H1 (cell line): Measurements from ENCODE around the gene ANKRD17.

Source experiments
- GTF2F1 ChIP-seq: IDR thresholded peaks from 2 replicates; pipeline ENCODE4 v1.6.1; 2012; ENCODE audit warnings: low read depth, low read length, improper control_type of control experiment, borderline replicate concordance
- HDAC2 ChIP-seq, 2 experiments: fragments of 300-600 bp in 1 of 2; sonication (generic) in 1 of 2; IDR thresholded peaks; 2 replicates each; pipeline ENCODE4 v1.6.1; 2011 to 2012; ENCODE audit warnings: low read depth in 2 of 2, low read length in 2 of 2, mild to moderate bottlenecking in 2 of 2, moderate library complexity in 2 of 2, borderline replicate concordance in 1 of 2, inconsistent platforms in 1 of 2
- JUN ChIP-seq: IDR thresholded peaks from 2 replicates; pipeline ENCODE4 v1.6.1; 2011; ENCODE audit warnings: low read depth, mild to moderate bottlenecking, improper control_type of control experiment, low read length
- JUND ChIP-seq: IDR thresholded peaks from 2 replicates; pipeline ENCODE4 v1.6.1; 2011; ENCODE audit warnings: mild to moderate bottlenecking, improper control_type of control experiment, low read length
- KDM5A ChIP-seq: fragments of 200-600 bp; IDR thresholded peaks from 2 replicates; pipeline ENCODE4 v1.7.1; 2012; ENCODE audit warnings: mild to moderate bottlenecking, low read length, inconsistent platforms, mixed read lengths
- NANOG ChIP-seq: IDR thresholded peaks from 2 replicates; pipeline ENCODE4 v1.6.1; 2011; ENCODE audit warnings: low read length, low read depth, mild to moderate bottlenecking, inconsistent platforms; ENCODE audit not compliant: insufficient read depth, poor library complexity, severe bottlenecking
- POLR2A ChIP-seq, 2 experiments: IDR thresholded peaks; 1 replicate in 1 of 2; 2 replicates in 1 of 2; pipeline ENCODE4 v1.6.1; 2011; ENCODE audit warnings: low read depth in 2 of 2, low read length in 2 of 2, mild to moderate bottlenecking in 2 of 2; ENCODE audit errors: control extremely low read depth in 1 of 2
- POLR2AphosphoS5 ChIP-seq: IDR thresholded peaks from 2 replicates; pipeline ENCODE4 v1.6.1; 2011; ENCODE audit warnings: low read depth, low read length
- RFX5 ChIP-seq: IDR thresholded peaks from 2 replicates; pipeline ENCODE4 v1.6.1; 2011; ENCODE audit warnings: low read depth, low read length, improper control_type of control experiment, borderline replicate concordance
- SP1 ChIP-seq: IDR thresholded peaks from 2 replicates; pipeline ENCODE4 v1.6.1; 2011; ENCODE audit warnings: low read depth, low read length
- TAF1 ChIP-seq: IDR thresholded peaks from 2 replicates; pipeline ENCODE4 v1.6.1; 2011; ENCODE audit warnings: mild to moderate bottlenecking, low read depth, low read length
- USF2 ChIP-seq: IDR thresholded peaks from 2 replicates; pipeline ENCODE4 v1.6.1; 2011; ENCODE audit warnings: low read length, improper control_type of control experiment
- TF ChIP-seq, protein P1 (sequence below), 3 experiments: IDR thresholded peaks; 1 replicate in 2 of 3; 2 replicates in 1 of 3; pipeline versions ENCODE4 v1.5.1 to v1.6.1; 2011; ENCODE audit warnings: low read length in 3 of 3, mild to moderate bottlenecking in 3 of 3, inconsistent platforms in 2 of 3, low read depth in 1 of 3, moderate library complexity in 1 of 3; ENCODE audit not compliant: insufficient read depth in 1 of 3; ENCODE audit errors: control extremely low read depth in 1 of 3
- TF ChIP-seq, protein P2 (sequence below): IDR thresholded peaks from 2 replicates; pipeline ENCODE4 v1.6.1; 2012; ENCODE audit warnings: inconsistent platforms

DNA sequence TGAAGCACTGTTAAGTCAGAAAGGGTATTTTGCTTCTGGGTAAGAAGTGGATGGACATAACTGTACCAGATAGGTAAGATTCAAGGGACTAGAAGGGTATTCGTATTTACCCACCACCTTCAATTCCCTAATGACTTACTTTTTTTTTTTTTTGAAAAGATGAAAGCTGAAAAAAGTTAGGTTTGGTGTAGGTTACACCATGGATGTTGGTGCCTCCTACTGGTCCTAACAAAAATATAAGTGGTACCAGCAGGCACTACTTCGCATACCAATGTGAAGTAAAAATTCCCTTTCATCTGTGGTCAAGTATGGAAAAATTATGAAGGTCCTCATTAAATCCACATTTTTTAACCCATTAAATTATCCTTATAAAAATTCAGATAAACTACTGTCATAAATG, 7.2 kb downstream of the ANKRD17 start:
- no peak for TF ChIP-seq KDM5A
- TF ChIP-seq, protein P1, sequence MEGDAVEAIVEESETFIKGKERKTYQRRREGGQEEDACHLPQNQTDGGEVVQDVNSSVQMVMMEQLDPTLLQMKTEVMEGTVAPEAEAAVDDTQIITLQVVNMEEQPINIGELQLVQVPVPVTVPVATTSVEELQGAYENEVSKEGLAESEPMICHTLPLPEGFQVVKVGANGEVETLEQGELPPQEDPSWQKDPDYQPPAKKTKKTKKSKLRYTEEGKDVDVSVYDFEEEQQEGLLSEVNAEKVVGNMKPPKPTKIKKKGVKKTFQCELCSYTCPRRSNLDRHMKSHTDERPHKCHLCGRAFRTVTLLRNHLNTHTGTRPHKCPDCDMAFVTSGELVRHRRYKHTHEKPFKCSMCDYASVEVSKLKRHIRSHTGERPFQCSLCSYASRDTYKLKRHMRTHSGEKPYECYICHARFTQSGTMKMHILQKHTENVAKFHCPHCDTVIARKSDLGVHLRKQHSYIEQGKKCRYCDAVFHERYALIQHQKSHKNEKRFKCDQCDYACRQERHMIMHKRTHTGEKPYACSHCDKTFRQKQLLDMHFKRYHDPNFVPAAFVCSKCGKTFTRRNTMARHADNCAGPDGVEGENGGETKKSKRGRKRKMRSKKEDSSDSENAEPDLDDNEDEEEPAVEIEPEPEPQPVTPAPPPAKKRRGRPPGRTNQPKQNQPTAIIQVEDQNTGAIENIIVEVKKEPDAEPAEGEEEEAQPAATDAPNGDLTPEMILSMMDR (IDR thresholded peaks at IDR 0.05; ENCODE audit: control extremely low read depth in 1 of 3, insufficient read depth in 1 of 3, low read depth in 1 of 3, low read length in 3 of 3), result peak in 1 of 3 experiments; percentile 25; a peak in 2 of 4 replicates
- no peak for TF ChIP-seq TAF1
- TF ChIP-seq, protein P2, sequence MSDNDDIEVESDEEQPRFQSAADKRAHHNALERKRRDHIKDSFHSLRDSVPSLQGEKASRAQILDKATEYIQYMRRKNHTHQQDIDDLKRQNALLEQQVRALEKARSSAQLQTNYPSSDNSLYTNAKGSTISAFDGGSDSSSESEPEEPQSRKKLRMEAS, result no peak
- no peak for TF ChIP-seq RFX5
- TF ChIP-seq POLR2AphosphoS5, result no peak
- TF ChIP-seq POLR2A (IDR thresholded peaks at IDR 0.05; ENCODE audit: control extremely low read depth in 1 of 2, low read depth in 2 of 2, low read length in 2 of 2), result no peak
- TF ChIP-seq USF2, result no peak
- no peak for TF ChIP-seq NANOG
- no peak for TF ChIP-seq JUND
- TF ChIP-seq JUN, result no peak
- TF ChIP-seq SP1, result no peak
- no peak for TF ChIP-seq GTF2F1
- no peak for TF ChIP-seq HDAC2 (IDR thresholded peaks at IDR 0.05; ENCODE audit: borderline replicate concordance in 1 of 2, low read depth in 2 of 2, low read length in 2 of 2)
